COLO668 (cell line): ENCODE data around the gene MACROD2.

ENCODE experiments used
- DNase-seq: peaks from one replicate; lab custom pipeline; 2025; ENCODE audit not compliant: unreplicated experiment; lab: John Stamatoyannopoulos, UW

The MACROD2 gene

DNA sequence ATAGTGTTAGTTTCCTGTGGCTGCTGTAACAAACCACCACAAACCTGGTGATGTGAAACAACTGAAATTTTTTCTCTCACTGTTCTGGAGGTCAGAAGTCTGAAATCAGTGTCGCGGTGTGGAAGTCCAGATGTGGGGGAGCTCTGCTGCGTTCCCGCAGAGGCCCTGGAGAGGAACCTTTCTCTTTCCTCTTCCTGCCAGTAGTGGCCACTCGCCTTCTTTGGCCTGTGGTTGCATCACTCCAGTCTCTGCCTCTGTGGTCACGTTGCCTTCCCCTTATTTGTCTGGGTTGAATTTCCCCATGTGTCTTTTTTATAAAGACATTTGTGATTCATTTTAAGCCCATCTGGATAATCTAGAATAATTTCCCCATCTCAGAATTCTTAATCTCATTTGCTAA lies 637.6 kb downstream of the MACROD2 start:
- no peak for DNase-seq

DNA sequence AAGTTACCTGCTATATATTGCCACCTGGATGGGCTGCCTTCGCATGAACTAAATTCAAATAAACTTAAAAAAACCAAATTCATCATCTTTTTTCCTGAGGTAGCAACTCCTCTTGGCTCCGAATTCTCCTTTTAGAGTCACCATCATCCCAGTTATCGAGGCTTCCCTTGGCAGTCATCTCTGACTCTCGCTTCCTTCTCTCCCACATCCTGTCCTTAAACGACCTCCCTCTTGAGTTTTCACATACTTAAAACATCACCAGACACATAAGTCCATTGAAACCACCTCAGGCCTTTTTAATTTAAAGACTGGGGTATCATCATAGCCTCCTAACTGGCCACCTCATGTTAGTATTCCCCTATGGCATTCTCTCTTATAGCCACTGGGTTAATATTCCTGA lies 638.2 kb downstream of the MACROD2 start:
- DNase-seq, result no peak

DNA sequence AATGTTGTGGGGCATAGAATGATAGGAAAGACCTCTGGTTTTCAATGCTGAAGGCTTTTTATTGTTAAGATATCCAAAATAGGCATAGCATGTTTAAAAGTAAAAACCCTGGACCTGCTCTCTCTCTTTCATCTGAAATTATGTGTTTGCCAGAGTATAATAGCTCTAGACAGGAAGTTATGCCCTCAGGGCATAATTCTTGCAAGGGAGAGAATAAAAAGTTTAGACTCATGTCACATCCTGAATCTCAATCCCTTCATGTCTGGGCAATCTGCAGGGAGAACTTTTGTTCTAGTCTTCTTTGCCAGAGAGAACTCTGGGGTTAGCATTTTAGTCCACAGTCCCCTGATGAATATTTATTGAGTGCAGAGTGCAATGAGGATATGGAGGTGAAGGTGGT lies 639.3 kb downstream of the MACROD2 start:
- DNase-seq, result no peak

DNA sequence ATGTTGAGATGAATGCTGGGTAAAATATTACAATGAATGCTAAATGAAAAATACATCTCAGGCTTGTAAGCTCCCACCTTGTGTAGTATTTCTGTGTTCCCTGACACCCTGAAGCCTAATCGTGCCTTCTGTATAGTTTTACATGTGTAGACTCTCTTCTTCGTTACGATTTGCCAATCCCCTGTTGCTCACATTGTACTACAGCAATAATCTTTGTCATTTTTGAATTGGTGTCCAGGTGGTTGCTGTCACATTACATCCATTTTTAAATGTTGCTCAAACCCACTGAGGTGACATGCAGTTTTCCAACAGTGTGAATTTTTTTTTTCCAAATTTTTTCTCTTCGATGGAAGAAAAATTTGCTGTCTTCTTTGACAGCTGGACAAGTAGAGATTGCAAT lies 642.1 kb downstream of the MACROD2 start:
- DNase-seq, result no peak

DNA sequence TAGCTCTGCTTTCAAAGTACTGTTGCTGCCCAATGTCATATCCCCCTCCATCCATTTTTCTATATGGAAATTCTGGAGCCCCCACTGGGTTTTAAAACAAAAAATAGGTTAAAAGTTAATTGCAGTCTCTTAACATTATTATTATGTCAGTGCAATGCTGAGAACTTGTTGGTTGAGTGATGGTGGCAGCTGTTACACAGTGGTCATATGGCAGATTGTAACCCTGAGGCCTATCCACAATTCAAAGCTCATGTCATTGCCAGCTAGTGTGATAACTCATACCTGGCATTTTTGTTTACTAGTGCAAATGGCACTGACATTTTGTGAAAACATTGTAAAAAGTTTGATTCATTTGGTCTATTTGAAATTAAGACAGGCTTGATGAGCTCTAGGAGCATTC lies 647.8 kb downstream of the MACROD2 start:
- no peak for DNase-seq

DNA sequence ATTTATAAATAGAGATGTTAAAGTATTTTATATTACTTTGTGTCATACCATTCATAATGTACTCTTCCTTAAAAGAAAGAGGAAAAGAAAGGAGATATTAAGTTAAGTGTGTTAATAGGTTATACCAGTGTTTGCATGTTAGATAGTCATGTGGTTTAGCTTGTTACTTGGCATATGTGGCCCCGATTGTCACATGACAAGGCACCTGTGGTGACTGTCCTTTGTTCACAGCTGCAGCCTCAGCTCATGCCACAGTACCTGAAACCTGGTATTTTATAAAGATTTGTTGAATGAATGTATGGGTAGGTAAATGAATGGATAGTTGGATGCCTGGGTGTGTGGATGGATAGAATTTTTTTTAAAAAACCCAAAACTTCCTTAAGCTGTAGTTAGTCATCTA lies 648.2 kb downstream of the MACROD2 start:
- no peak for DNase-seq

DNA sequence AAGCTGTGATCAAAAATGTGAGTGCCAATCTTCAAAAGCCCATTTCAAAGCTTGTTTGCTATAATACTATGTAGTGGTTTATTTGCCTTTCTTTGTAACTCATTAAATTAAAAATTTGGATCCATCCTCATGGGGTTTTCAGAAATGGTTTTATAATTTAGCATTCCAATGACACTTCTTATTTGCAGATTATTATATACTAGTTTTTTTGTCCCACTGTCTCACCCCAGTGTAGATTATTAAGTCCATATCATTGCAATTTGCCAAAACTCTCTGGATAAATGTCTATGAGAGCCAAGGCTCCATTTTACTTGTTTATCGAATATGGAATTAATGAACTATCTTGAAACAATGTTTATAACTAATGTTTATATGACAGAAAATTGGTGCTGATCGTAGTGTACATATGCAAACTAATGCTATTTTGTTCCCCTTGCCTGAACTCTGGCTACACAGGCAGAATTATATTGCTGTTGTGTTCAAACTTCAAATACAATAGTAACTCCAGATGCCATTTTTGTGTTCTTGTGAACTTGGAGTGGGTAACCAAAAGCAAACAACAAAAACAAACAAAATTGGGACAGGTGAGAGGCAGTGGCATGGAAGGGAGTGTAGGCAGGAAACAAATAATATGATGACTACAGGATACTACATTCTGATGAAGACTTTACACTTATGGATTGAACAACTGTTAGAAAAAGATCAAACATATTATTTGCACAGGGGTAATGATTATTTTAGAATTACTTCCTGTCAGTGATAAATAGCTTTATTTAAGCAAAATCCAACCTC lies 649.2 kb downstream of the MACROD2 start:
- peak; percentile 44 for DNase-seq

DNA sequence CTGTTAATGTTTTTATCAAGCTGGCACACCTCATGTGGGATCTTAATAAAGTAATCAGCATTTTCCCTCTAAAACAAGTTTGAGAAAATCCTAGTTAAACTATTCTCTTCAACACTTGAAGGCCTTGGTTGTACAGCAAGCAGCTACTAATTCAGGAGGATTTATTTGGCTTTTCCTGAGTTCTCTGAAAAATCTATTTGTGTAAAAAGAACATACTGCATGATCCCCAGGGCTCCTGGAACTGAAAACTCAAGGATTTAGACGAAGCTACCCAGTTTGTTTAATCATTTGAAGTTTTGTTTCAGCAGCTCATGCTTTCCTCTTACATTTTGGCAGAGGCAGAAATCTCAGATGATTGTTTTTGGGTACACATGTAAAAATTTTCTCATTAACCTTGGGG lies 651.7 kb downstream of the MACROD2 start:
- no peak for DNase-seq

DNA sequence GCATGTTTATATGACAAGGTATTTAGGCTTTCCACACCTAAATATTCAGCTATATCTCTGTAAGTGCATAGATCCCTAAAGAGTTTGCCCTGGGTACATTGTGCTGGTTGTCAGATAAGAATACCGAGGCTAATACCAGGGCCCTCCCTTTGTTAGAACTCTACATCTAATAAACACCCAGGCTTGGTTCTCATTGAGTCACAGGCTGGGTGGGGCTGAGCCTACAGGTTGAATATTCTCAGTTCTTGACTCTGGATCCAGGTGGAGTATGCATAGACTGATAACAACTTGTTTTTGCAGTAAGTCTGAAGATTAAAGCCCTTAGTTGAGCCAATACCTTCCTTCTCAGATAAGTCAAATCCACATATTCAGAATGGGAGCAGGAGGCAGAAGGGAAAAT lies 654.3 kb downstream of the MACROD2 start:
- DNase-seq, result no peak

DNA sequence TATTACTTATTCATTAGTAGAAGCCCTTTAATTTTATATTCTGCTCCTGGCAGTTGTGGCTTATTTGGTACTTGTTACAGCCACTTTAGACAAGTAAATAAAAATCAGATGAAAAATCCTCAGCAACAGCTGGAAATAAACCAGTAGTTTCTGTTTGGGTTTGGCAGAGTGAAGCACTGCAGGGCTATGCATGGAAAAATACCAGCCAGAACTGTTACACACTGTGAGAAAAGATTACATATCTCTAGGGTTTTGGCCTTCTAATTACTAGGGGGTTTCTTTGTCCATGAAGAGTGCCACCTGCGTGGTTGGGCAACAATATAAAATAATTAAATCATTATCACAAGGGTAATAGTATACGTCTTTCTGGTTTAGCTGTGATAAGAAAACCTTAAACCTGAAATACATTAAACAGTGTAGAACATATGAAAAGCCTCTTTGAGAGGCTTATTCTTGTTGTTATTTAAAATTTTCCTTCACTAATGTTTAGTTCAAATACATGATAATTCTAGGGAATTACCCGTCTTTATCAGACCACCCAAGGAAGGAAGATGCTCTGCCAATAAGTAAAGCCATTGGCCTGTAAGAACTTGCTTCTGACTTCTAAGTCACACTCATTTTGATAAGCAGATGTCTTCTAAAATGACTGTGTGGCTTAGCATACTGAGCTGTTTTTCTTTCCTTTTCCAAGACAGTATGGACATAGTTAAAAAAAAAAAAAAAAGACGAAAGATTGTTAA lies 662.1 kb downstream of the MACROD2 start:
- no peak for DNase-seq

DNA sequence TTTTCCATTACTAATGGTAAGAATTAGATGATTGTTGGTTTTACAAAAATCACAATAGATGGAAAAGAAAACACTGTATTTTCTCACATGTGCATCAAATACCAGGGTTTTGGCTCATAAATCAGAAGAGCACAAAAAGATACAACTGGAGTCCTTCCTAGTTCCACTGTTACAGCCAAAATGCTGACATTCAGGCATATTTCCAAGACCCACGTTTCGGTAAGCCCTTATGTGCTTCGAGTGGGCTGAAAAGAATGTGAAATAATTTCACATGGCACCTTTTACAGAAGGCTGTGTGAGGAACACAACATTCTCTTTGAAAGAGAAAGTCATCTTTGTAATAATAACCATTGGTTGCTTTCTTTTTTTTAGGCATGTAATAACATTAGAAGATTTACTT lies 668.8 kb downstream of the MACROD2 start:
- no peak for DNase-seq

DNA sequence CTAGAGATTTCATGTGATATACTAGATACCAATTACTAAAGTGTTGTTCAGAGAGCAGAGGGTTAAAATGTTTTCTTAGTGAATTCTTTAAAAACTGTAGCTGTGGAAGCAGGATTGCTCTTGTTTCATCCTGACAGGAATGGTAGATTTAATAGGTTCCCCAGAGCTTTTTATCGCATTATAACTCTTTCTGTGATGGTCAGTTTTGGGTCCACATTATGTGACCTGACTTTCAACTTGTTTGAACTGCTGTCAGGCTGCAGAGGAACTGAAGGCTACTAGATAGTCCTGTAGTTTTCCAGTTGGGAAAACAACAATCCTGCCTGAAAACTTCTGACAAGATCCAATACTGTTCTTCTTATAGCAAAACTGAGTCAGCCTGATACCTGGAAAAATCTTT lies 671.4 kb downstream of the MACROD2 start:
- DNase-seq, result no peak

DNA sequence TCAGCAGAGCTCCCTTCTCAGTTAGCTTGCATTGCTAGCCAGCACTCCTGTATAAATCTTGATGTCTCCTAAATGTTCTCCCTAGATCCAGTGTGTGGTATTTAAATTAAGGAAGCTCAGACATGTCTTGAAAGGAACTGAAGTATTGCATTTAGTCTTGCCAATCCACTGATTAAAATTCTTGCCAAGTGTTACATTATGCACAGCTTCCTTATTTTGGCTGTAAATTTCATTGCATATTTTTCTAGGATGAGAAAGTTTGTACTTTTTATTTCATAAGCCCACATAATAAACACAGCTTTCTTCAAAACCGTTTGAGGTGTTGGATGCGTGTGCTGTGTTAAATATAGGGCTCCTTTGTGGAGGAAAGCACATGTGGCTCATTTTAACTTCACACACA lies 671.9 kb downstream of the MACROD2 start:
- no peak for DNase-seq

DNA sequence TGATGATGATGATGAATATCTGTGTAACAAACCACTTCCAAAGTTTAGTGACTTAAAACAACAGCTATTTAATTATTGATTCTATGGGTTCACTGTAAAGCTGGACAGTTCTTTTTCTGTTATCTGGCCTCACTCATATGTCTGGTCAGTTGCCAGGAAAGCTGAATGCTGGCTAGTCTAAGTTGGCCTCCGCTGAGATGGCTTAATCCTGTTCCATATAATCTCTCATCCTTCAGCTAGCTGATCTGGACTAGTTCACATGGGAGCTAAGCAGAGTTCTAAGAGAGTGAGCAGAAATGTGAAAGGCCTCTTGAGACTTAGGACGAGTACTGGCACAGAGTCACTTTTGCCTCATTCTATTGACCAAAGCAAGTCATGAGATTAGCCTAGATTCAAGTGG lies 676.8 kb downstream of the MACROD2 start:
- no peak for DNase-seq

DNA sequence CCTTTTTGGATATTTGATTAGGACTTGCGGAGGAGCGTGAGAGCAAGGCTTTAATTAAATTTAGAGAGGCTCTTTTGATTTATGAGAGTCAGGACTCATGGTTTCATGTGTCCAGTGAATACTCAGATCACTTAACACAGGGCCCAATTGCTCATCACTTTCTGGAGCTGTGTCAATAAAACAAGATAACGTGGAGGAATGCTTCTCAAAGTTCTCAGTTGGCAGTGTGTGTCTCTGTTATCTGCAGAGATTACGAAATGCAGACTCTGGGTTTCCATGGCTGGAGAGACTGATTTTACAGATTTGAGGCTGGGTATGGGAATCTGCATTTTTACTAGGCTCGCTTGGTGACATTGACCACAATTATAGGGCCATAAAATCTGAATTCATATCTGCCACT lies 677.8 kb downstream of the MACROD2 start:
- no peak for DNase-seq

DNA sequence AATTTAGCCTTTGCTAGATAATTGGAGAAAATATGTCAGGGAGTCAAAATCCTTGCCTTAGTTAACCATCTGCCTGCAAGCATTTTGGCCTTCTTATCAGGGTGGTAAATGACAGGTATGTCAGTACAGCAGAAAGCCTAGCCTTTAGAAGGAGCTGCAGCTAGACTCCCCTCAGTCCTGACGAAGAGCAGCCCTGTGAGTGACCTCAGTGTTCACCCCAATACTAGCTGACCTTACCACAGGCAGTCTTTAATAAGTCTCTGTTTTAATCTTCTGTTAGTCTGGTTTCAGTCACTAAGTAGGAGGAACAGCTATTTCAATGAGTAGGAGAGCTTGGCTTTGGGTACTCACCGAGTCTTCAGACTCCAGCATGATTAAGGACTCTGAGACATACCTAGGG lies 682.1 kb downstream of the MACROD2 start:
- no peak for DNase-seq

DNA sequence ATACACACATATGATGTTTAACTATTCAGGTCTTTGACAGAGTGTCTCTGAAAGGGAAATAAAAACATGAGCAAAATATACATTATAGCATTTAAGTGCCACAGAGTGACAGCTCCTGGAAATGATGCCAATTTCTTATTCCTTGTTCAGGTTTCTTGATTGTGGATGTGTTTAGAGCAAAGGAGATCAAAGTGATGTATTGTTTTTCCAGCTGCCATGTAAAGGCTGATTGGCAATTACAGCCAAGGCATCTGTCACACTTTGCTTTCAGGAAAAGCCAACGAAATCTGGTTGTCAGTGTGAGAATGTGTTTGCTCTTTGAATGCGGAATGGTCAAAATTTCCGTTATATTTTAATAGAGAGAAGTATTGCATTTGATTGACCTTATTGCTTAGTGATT lies 689.9 kb downstream of the MACROD2 start:
- no peak for DNase-seq

DNA sequence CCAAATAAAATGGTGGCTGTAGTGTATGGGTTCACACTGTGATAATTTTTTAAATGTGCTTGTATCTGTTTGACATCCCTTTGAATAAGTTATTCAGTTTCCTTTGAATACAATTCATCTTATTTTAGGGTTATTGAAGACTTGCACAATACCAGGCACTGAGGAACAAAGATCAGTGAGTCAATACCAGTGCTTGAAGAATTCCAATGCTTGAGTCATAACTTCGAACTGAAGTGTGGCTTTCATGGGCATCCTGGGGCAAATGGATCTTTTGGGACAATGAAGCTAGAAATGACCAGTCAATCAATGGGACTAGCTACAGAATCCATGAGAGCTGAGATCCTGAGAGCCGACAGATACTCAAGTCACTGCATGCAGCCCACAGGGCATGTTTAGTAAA lies 692.0 kb downstream of the MACROD2 start:
- no peak for DNase-seq

DNA sequence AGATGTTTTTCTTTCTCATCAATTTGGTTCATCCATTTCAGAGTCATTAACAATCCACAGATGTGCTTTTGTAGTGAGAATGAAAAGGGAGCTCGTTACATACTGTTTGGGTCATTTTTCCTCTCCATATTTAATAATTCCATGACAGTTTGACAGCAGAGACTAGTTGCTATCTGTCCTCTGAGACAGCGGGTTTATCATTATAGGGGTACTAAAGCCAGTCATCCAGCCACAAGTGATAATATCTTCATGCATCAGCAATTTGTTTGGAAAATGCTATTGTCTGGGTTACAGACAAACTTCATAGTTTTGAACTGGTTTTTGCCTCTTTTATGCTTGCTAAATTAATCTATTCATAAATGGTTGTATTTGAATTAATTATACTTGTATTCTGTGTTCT lies 692.7 kb downstream of the MACROD2 start:
- no peak for DNase-seq

DNA sequence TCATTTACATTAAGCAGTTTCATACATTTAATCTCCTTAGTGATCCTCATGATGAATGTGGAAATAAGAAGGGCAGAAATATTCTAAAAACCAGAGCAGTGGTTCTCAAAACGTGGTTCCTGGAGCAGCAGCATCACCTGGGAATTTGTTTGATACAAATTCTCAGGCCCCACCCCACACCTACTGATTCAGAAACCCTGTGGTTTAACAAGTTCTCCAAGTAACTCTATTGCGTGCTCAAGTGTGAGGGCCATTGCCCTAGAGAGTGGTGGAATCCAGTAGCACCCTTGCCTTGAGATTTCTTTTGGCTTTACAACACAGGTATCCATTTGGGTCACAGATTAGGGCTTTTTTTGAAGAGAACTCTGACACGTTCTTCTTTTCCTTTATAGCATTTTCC lies 696.7 kb downstream of the MACROD2 start:
- no peak for DNase-seq

DNA sequence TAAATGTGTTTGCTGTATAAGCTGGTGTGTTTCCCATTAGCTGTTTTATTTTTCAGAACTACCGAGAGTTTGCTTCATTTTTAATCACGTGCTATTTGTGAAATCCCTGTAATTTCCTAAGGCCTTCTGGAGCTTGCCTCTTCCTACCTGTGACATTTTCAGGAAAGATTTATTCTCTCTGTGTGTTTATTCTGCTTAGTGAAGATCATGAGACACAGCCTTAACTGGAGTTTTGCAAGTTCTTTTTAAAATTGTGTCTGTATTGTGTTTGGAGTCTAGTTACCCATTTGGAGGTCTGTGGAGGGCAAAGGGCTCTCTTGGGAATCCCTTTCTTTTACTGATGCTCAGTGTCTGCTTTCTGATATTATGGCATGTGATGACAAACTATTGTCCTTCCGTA lies 701.2 kb downstream of the MACROD2 start:
- no peak for DNase-seq

DNA sequence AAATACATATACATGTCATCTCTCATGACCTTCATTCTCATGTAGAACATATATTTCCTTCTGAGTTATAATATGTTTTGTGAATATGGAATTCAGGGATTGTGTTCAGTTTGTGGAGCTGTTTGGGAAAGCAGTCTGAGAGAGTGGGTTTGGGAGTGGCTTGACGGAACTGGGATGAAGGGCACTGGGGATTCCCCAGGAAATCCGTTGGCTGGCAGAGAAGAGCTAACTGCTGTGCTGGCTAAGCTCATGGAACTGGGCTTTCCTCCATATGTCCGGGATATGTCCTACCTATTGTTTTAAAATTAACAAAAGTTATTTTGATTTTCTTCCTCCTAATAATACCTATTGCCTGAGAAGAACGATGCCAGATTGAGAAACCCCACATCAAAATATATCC lies 701.6 kb downstream of the MACROD2 start:
- DNase-seq, result no peak

DNA sequence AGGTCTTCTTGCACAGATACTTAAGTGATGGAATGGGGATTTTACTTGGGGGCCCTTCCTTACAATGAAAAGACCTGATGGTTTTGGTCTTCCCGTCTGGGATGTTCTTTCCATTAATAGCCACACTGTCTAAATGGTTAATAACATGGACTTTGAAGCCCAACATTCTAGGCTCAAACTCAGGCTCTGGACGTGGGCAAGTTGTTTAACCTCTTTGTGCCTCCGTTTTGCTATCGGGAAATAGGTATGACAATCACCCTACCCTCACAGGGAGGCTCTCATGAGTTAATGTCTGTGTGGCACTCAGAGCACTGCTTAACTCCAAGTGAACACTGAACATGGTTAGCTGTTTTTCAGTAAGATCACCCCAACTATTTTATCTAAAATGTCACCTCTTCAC lies 702.8 kb downstream of the MACROD2 start:
- DNase-seq, result no peak
